Epithelial cell of proximal tubule (primary cell): ENCODE measurements around the gene MUC13. TPM values are rescaled to one million over a fixed set of nuclear protein-coding genes. Genes with fewer than 3 reads are reported as not detected.

ENCODE experiments used
- DNase-seq: peaks from one replicate; pipeline ENCODE4 v3.0.0-alpha.2; 2011; ENCODE audit warnings: low read depth
- H3K4me3 ChIP-seq: 2 replicates; pipeline ENCODE4 v1.5.1; 2011; ENCODE audit warnings: low read depth, mild to moderate bottlenecking, low read length
- total RNA-seq: library from RNA; depleted of rRNA; stranded (reverse); fragments of >200 nt; gene quantifications from 2 replicates; pipeline ENCODE4 v1.2.3, GENCODE V29; 2015
- TF ChIP-seq, protein P1 (sequence below): conservative IDR thresholded peaks from 2 replicates; pipeline ENCODE4 v1.5.1; 2012; ENCODE audit warnings: low read depth, mild to moderate bottlenecking, low read length

Gene MUC13, protein sequence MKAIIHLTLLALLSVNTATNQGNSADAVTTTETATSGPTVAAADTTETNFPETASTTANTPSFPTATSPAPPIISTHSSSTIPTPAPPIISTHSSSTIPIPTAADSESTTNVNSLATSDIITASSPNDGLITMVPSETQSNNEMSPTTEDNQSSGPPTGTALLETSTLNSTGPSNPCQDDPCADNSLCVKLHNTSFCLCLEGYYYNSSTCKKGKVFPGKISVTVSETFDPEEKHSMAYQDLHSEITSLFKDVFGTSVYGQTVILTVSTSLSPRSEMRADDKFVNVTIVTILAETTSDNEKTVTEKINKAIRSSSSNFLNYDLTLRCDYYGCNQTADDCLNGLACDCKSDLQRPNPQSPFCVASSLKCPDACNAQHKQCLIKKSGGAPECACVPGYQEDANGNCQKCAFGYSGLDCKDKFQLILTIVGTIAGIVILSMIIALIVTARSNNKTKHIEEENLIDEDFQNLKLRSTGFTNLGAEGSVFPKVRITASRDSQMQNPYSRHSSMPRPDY
- total RNA-seq: not detected in 2 replicates

DNA sequence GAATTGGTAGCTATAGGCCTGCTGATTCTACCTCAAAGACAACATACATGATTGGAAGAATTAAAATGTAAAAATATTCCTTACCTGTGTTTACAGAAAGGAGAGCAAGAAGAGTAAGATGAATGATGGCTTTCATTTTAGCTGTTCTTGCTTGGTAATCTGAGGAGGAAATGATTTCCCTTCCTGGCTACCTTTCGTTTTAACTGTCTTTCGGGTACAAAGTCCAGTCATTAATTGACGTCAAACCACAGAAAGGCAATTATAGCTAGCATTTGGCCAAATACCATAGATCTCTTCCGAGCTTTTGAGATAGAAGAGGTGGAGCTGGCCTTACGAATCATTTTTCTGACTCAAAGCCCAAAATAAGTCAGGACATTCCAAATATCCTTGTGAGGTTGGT is at the start of gene MUC13:
TSS of gene MUC13 (minus strand) at position 175 of the 400 bp plus-strand sequence. CDS start at position 136, 39 bp downstream.
- TF ChIP-seq, protein P1, sequence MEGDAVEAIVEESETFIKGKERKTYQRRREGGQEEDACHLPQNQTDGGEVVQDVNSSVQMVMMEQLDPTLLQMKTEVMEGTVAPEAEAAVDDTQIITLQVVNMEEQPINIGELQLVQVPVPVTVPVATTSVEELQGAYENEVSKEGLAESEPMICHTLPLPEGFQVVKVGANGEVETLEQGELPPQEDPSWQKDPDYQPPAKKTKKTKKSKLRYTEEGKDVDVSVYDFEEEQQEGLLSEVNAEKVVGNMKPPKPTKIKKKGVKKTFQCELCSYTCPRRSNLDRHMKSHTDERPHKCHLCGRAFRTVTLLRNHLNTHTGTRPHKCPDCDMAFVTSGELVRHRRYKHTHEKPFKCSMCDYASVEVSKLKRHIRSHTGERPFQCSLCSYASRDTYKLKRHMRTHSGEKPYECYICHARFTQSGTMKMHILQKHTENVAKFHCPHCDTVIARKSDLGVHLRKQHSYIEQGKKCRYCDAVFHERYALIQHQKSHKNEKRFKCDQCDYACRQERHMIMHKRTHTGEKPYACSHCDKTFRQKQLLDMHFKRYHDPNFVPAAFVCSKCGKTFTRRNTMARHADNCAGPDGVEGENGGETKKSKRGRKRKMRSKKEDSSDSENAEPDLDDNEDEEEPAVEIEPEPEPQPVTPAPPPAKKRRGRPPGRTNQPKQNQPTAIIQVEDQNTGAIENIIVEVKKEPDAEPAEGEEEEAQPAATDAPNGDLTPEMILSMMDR: no peak
- DNase-seq: no peak
- no peak within 1 kb of the TSS for H3K4me3 ChIP-seq

DNA sequence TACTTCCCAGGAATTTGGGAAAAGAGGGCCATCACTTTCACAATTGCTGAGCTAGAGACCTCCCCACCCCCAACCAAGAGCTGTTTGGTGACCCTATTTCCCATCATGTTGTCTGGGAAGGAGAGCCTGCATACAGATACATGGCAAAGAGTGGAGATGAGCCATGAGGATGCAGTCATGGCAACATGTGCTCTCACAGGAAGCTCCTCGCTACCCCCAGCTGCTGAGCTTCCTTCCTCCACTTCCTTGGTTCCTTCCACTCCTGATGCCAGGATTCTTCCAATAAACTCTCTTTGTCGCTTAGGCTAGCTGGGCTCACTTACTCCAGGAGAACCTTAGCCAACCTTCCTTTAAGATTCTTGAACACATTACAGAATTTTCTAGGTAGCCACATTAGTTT is 48.3 kb upstream of the MUC13 start:
- H3K4me3 ChIP-seq: no peak overlapping the region
- DNase-seq: no peak
- TF ChIP-seq, protein P1: no peak

DNA sequence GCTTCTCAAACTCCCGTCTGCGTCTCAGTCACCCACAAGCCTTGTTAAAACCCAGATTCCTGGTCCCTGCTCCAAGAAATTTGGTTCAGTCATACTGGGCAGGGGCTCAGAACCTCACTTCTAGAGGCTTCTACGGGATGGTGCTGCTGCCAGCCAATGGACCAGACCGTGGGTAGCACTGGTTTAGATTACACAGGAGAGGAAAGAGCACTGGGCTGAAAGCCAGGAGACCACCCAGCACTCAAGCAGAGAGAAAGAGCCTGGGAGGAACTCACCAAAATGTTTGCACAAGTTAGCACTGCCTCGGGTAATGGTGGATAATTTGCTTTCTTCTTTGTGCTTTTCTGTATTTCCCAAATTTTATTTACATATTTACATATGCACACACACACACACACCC is 46.9 kb upstream of the MUC13 start:
- H3K4me3 ChIP-seq: no peak overlapping the region
- no peak for DNase-seq

DNA sequence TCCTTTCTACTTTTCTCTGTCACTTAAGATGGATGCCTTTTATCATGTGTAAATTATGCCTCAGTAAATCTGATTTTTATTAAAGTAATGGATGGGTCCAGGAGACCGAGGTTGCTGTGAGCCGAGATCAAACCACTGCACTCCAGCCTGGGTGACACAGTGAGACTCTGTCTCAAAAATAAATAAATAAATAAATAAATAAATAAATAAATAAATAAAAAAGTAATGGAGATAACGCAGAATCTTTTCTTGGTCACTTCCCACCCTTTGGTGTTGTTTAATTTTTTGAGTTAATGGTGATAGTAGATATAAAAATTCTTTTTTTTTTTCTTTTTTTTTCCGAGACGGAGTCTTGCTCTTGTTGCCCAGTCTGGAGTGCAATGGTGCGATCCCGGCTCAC is 44.1 kb upstream of the MUC13 start:
- no peak for DNase-seq
- no peak overlapping the region for H3K4me3 ChIP-seq
- TF ChIP-seq, protein P1: no peak

More for the DNA sequence above, 46.9 kb upstream of the MUC13 start:
- TF ChIP-seq, protein P1: no peak

DNA sequence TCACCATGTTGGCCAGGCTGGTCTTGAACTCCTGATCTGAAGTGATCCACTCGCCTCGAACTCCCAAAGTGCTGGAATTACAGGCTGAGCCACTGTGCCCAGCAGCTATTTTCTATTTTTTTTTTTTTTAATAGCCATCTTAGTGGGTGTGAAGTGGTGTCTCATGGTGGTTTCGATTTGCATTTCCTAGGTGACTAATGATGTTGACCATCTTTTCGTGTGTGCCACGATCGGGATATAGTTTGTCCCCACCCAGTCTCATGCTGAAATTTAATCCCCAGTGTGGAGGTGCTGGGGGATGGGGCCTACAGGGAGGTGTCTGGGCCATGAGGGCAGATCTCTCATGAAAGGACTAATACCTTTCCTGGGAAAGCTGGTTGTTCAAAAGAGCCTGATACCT is 41.8 kb upstream of the MUC13 start:
- DNase-seq: no peak
- TF ChIP-seq, protein P1: no peak
- H3K4me3 ChIP-seq: no peak overlapping the region

DNA sequence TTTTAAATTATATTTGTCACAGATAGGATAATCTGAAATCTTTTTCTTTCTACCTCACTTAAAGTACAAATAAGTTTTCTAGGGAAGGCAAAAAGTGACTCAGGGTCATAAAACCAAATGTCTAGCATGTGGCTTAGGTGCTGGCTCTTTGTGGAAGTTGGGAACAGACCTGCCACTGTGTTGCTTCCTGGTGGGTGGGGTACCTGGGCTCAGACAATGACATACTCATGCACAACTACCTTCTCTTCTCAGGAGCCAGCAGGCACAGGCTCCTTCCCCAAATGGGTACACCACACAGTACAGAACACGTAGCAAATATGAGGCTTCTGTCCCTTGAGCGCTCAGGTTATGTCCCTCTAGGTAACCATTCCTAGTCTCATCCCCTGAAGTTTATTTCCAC is 40.1 kb upstream of the MUC13 start:
- no peak for DNase-seq

More for the DNA sequence above, 40.1 kb upstream of the MUC13 start:
- no peak overlapping the region for H3K4me3 ChIP-seq
- TF ChIP-seq, protein P1: no peak
